ENCODE measurements around the gene MAPKAPK3.
A peak's percentile ranks its signal among the peaks of the same experiment; 100 is the strongest.

Gene MAPKAPK3

GRCh38 chr3:50617096-50617791, at the start of gene MAPKAPK3:
MAPKAPK3 (plus strand) TSS chr3:50617151; CDS start chr3:50617566, 415 bp downstream.
- no peak for TF ChIP-seq GATA1 (IDR thresholded peaks at IDR 0.05; ENCODE audit: low read depth, low read length)
- TF ChIP-seq POLR2A (IDR thresholded peaks at IDR 0.05; ENCODE audit: low read length): peak; percentile 8
- peak; percentile 63 to 77 for DNase-seq

GRCh38 chr3:50567386-50568167, 49.4 kb upstream of the MAPKAPK3 start, which contains the start of gene C3orf18:
C3orf18 (minus strand) TSS chr3:50567747; CDS start chr3:50565699, 2,048 bp downstream.
- DNase-seq: peak; percentile 91 to 93
- no peak for TF ChIP-seq GATA1 (IDR thresholded peaks at IDR 0.05; ENCODE audit: low read depth, low read length)
- peak; percentile 38 for TF ChIP-seq POLR2A (IDR thresholded peaks at IDR 0.05; ENCODE audit: low read length)

- TF ChIP-seq GATA1 (IDR thresholded peaks at IDR 0.05; ENCODE audit: low read depth, low read length) (no peak), POLR2A (IDR thresholded peaks at IDR 0.05; ENCODE audit: low read length) (peak; percentile 68)
- DNase-seq: peak; percentile 93 to 95
Measured at GRCh38 chr3:50568947-50569749, 47.8 kb upstream of the MAPKAPK3 start, which contains the start of gene HEMK1. HEMK1 (plus strand) TSS chr3:50569522; CDS start chr3:50571105, 1,583 bp downstream.

GRCh38 chr3:50570508-50571279, 46.3 kb upstream of the MAPKAPK3 start:
- TF ChIP-seq GATA1 (IDR thresholded peaks at IDR 0.05; ENCODE audit: low read depth, low read length): no peak
- TF ChIP-seq POLR2A (IDR thresholded peaks at IDR 0.05; ENCODE audit: low read length): no peak
- no peak for DNase-seq

GRCh38 chr3:50571486-50571885, 45.5 kb upstream of the MAPKAPK3 start:
- no peak for DNase-seq

GRCh38 chr3:50572158-50572557, 44.8 kb upstream of the MAPKAPK3 start:
- DNase-seq: peak; percentile 81 to 88
- TF ChIP-seq POLR2A (IDR thresholded peaks at IDR 0.05; ENCODE audit: low read length): no peak
- no peak for TF ChIP-seq GATA1 (IDR thresholded peaks at IDR 0.05; ENCODE audit: low read depth, low read length)

More at GRCh38 chr3:50571486-50571885, 45.5 kb upstream of the MAPKAPK3 start:
- TF ChIP-seq POLR2A (IDR thresholded peaks at IDR 0.05; ENCODE audit: low read length): no peak
- no peak for TF ChIP-seq GATA1 (IDR thresholded peaks at IDR 0.05; ENCODE audit: low read depth, low read length)

- DNase-seq: no peak
- TF ChIP-seq POLR2A (IDR thresholded peaks at IDR 0.05; ENCODE audit: low read length): no peak
- no peak for TF ChIP-seq GATA1 (IDR thresholded peaks at IDR 0.05; ENCODE audit: low read depth, low read length)
Measured at GRCh38 chr3:50572801-50573371, 44.1 kb upstream of the MAPKAPK3 start.

GRCh38 chr3:50573566-50574443, 43.1 kb upstream of the MAPKAPK3 start:
- TF ChIP-seq POLR2A (IDR thresholded peaks at IDR 0.05; ENCODE audit: low read length): no peak
- no peak for TF ChIP-seq GATA1 (IDR thresholded peaks at IDR 0.05; ENCODE audit: low read depth, low read length)
- DNase-seq: peak in 1 of 2 experiments; percentile 18

- no peak for DNase-seq
- TF ChIP-seq POLR2A (IDR thresholded peaks at IDR 0.05; ENCODE audit: low read length) (no peak), GATA1 (IDR thresholded peaks at IDR 0.05; ENCODE audit: low read depth, low read length) (no peak)
Measured at GRCh38 chr3:50574444-50574831, 42.5 kb upstream of the MAPKAPK3 start.

GRCh38 chr3:50575372-50575771, 41.6 kb upstream of the MAPKAPK3 start:
- no peak for DNase-seq
- TF ChIP-seq GATA1 (IDR thresholded peaks at IDR 0.05; ENCODE audit: low read depth, low read length) (no peak), POLR2A (IDR thresholded peaks at IDR 0.05; ENCODE audit: low read length) (no peak)

GRCh38 chr3:50577348-50577747, 39.6 kb upstream of the MAPKAPK3 start:
- DNase-seq: no peak
- TF ChIP-seq GATA1 (IDR thresholded peaks at IDR 0.05; ENCODE audit: low read depth, low read length) (no peak), POLR2A (IDR thresholded peaks at IDR 0.05; ENCODE audit: low read length) (no peak)
